GM19023 (cell line): Measurements from ENCODE around the gene CTSZ.
A peak's percentile ranks its signal among the peaks of the same experiment; 100 is the strongest.
"Not testable (repeated sequence)": the region's sequence is repeated elsewhere in the genome, so short reads cannot be mapped to it uniquely, and the experiment has no call there.

Experiments
- ATAC-seq: cut with Tn5 transposase; IDR thresholded peaks from one replicate; pipeline ENCODE4 v1.9.1; 2021; ENCODE audit warnings: mild to moderate bottlenecking, moderate library complexity; ENCODE audit not compliant: unreplicated experiment

Gene CTSZ

DNA sequence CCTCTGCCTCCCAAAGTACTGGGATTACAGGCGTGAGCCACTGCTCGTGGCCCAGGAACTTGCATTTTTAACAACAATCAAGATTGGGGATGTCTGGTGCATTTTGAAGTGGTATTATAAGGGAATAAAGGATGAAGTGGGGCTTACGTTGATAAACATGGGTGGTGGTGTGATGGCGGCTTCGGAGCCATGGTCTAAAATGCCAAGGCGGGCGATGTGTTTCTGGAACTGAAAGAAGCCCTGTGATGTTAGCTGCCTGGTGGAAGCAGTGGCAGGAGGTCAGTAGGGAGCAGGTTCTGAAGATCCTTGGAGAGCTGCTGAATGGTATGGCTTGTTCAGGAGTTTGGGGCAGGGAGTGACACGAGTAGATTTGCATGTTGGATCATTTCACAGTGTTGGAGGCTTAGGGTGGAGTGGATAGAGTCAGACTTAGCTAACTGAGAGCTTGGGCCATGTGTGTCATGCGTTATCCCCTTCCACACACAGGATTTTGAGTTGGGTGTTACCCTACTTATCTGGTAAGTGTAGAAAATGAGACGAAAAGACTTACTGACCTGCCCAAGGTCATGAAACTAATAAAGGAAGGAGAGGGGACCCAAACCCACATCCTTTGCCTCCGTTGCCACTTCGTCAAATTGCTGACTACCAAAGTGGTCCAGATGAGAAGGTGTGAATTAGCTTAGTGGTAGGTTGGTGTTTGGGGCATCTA is 24.5 kb downstream of the CTSZ start:
- no peak for ATAC-seq

GRCh38 chr20:58981628-58982364 is 25.3 kb downstream of the CTSZ start:
- ATAC-seq = no peak

DNA sequence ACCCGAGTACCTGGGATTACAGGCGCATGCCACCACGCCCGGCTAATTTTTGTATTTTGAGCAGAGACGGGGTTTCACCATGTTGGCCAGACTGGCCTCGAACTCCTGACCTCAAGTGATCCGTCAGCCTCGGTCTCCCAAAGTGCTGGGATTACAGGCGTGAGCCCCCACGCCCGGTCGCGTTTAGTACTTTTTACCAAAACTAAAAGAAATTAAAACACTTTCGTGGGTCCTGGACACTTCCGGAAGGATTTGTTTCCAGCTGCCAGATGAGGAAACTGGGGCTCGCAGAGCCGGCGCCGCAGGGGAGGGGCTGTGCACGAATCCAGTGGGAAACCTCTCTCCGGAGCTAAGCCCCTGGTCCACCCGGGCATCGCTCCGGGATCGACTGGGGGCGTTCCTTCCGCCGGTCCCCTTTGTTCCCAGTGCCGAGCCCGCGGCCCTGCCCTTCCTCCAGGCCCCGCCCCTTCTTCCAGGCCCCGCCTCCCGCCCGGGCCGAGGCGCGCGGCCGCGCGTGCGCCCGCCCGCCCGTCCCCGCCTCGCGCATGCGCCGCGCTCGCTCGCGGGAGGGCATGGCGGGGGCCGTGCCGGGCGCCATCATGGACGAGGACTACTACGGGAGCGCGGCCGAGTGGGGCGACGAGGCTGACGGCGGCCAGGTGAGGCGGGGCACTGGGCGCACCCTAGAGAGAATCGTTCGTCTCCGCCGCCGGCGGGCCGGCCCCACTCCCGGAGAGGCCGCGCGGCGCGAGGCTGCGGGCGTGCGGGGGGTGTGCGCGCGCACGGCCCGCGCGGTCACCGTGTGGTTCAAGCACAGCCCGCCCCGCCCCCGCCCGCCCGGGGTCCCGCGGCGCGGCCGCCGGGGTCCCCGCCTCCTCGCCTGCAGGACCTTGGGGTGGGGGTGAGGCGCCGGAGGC is 26.1 kb downstream of the CTSZ start, which contains the start of gene NELFCD:
Gene NELFCD (plus strand): TSS at position 546 of the 917 bp plus-strand sequence. CDS start 54 bp downstream, at position 600.
- peak; percentile 80 for ATAC-seq

DNA sequence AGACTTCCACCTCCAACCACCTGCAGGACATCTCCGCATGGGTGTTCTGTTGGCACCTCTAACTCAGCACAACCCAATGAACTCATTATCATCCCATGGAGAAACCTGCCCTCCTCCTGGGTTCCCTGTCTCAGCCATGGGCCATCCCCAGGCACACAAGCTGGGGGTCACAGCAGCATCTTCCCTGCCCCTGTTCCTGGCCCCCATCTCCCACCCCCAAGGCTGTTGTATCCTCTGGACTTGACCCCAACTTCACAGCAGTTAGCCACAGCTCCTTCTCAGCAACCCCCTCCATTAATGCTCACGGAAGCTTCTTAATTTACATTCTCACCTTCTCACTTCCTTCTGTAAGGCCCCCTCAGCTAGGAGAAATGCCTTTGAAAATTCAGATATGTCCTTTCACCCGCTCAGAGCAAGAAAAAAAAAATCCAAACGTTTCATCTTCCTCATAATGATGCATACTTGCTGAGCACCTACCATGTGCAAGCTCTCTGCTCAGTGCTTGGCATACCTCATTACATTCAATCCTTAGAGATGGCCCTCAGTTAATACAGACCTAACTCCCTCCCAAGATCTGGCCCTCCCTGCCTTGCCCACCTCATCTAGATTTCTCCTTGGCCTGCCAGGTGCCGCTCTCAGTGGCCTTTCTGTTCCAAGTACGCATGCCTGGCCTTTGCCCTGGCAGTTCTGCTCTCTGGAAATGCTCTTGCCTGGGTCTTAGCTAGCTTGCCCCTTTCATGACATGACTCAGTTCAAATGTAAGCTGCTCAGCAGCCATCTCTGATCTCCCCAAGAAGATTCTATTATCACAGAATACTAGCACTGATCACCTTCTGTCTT is 28.5 kb downstream of the CTSZ start:
- no peak for ATAC-seq

DNA sequence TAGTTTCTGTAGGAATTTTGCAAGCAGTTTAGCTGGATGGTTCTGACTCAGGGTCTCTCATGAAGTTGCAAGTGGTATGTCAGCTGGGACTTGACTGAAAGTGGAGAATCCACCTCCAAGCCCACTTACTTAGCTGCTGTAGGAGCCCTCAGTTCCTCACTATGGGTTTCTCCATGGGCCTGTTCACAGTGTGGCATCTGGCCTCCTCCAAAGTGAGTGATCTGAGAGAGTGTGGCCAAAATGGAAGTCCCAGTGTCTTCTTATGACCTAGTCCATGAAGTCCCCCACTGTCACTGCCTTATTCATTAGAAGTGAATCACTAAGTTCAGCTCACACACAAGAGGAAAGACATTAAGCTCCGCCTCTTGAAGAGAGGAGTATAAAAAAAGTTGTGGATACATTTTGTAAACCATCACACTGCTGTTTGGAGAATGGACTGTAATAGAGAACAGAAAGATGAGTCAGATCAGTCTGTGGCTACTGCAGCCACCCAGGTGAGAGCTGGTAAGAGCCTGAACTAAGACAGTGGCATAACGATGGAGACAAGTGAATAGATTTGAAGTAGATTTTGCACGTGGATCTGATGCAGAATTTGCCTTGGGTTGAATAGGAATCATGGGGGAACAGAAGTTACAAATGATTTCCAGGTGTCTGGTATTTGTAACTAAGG is 30.9 kb downstream of the CTSZ start:
- no peak for ATAC-seq

DNA sequence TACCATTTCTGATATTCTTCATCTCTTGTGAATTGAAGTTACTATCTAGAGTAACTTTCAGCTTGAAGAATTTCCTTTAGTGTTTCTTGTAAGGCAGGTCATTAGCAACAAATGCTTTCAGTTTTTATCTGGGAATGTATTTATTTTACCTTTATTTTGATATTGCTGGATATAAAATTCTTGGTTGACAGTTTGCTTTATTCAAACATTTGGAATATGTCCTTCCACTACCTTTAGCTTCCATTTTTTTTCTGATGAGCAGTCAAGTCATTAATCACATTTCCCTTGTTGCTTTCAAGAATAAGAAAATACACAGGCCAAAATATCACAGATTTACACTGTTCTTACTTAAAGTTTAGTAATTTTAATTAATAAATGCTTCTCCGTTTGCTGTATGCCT is 31.7 kb downstream of the CTSZ start:
- ATAC-seq = no peak

GRCh38 chr20:58973866-58974265 is 33.2 kb downstream of the CTSZ start:
- ATAC-seq = no peak

- no peak for ATAC-seq
Measured at GRCh38 chr20:58973179-58973578, 33.9 kb downstream of the CTSZ start.

DNA sequence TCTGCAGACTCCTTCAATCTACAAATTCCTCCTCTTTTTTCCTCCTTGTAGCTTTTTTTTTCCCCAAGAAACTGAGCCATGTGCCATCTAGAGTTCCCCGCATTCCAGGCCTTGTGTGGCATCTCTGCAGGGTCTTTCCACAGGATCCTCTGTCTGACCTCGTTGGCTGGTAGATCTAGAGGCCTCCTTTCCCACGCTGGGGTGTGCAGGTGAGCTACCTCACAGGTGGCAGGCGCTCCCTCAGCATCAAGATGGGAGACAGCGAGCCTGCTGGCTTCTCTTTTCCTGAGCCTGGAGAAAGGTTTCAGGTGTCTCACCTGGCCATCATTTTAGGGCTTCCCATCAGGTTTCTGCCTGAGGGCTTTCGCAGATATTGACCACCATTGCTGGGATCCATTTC is 35.6 kb downstream of the CTSZ start:
- ATAC-seq = no peak

- ATAC-seq = no peak
Measured at GRCh38 chr20:58970146-58970545, 36.9 kb downstream of the CTSZ start.

- ATAC-seq = no peak
Measured at GRCh38 chr20:58969439-58969838, 37.6 kb downstream of the CTSZ start.

DNA sequence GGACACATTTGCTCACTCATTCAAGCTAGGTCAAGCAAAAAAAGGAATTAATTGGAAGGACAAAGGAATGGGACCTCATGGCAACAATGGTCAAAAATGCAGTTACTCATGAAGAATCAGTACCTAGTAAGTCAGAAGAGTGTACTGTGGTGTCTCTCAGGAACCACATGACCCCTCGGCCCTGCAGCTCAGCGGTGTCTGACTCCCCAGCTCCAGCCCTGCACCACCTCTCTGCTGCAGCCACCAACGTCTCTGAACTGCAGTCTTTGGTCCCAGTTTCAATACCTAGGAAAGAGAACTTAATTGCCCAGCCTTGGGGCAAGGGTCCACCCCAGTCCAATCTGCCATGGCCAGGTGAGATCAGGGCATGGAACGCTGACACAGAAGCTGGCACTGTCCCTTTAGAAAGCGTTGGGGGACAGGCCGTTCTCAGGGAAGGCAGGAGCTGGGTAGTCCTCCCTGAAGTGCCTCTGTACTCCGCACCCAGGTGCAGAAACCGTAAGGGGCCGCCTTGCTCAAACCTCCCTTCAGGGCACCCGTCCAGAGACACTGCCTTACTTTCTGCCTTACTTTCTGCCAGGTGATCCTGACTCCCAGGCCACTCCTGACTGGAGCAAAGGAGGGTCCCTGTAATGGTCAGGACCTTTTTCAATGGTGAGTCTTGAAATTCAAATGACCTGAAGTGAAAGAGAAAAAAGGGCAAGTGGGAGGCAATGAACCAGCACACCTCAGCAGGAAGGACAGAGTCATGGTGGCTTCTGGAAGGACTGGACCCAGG is 39.2 kb downstream of the CTSZ start:
- no peak for ATAC-seq

GRCh38 chr20:58965270-58966064 is 41.6 kb downstream of the CTSZ start:
- ATAC-seq = no peak

DNA sequence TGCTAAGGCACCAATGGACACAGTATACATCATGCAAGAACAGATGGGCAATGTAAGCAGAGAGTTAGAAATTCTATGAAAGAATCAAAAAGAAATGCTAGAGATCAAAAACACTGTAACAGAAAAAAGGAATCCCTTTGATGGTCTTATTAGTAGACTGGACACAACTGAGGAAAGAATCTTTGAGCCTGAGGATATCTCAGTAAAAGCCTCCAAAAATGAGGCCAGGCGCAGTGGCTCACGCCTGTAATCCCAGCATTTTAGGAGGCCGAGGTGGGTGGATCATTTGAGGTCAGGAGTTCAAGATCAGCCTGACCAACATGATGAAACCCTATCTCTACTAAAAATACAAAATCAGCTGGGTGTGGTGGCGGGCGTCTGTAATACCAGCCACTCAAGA is 43.1 kb downstream of the CTSZ start:
- ATAC-seq = not testable (repeated sequence)

DNA sequence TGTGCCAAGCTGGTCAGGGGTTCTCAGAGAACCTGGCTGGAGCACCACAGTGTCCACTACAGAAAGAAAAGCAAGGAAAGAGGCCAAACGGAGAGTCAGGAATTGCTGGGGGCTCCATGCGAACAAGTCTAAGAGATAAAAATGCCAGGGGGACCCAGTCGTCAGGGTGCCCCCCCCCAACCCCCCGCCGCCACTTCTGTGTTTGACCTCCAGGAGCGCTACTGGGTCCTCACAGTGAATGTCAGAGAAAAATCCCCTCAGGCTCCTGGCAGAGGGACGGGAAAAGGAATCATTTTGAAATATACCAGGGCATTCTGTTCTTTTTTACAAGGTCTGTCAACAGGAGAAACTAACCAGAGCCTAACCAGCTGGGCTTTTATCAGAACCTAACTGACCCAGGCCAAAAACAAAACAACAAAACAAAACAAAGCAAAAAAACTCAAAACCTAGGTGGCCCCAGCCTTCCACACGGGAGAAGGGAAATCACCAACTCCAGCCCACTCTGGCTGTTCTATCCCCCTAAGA is 43.9 kb downstream of the CTSZ start:
- no peak for ATAC-seq

- no peak for ATAC-seq
Measured at GRCh38 chr20:58959652-58960051, 47.4 kb downstream of the CTSZ start.

DNA sequence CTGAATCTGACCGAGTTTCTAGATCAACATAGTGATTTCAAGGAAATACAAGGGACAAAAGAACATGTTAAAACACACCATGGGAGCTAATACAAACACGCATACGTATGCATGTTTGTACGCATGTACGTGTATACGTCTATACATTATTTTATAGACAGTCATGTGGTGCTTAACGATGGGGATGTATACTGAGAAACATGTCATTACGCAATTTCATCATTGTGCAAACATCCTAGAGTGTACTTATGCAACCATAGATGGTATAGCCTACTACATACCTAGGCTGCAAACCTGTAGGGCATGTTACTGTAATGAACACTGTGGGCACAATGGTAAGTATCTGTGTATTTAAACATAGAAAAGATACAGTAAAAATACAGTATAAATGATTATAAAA is 51.0 kb downstream of the CTSZ start:
- ATAC-seq = no peak

DNA sequence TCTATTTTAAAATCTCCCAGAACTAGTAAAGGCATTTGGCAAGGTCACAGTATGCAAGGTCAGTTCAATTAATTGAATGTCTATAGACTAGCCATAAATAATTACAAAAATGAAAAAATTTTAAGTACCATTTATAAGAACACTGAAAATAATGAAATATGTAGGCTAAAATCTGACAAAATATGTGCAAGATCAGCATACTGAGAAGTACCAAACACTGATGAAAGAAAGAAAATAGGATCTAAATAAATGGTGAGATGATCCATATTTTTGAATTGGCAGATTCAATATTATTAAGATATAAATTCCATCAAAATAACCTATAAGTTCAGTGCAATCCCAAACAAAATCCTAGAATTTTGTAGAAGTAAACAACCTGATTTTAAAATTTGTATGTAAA is 54.0 kb downstream of the CTSZ start:
- no peak for ATAC-seq
